ENCODE results near the gene CABP2.

CABP2 gene

DNA sequence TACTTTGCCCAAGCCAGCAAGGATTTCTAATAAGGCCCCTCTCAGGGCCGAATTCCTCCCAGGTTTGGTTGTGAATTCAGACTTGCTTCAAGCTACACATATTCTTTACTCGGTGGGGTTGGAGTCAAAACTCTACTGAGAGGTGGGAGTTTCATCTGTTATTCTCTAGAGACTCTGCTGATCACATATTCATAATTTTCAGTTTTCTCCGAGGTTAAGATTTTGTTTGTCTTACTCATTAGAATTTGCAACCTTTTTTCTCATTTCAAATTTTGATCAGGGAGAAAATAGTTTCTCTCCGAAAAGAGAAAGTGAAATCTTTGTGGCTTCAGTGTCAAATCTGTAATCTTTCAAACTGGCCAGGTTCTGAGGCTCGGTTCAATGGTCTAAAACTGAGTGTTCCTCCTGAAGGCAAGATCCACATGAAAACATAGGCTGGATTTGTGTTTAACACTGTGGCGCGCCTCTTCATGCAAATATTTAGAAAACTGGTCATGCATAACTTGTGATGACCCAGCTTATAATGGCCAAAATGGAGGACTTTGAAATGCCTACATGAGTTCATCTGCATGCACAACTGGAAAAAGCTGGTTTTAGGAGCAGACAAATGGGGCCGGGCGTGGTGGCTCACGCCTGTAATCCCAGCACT lies 38.8 kb upstream of the CABP2 start:
- TF ChIP-seq CEBPB (IDR thresholded peaks at IDR 0.05) (no peak), ZBTB7A (IDR thresholded peaks at IDR 0.05; ENCODE audit: low read depth) (no peak), YY1 (IDR thresholded peaks at IDR 0.05; ENCODE audit: low read depth) (peak; percentile 79), TCF12 (IDR thresholded peaks at IDR 0.05; ENCODE audit: low read depth) (peak; percentile 44; the same call in 1 of the 2 replicates), EGR1 (IDR thresholded peaks at IDR 0.05) (no peak), CREB1 (IDR thresholded peaks at IDR 0.05; ENCODE audit: low read depth) (no peak), FOXM1 (IDR thresholded peaks at IDR 0.05; ENCODE audit: borderline replicate concordance, low read depth) (no peak), RAD21 (IDR thresholded peaks at IDR 0.05; ENCODE audit: low read depth) (no peak), EP300 (IDR thresholded peaks at IDR 0.05; ENCODE audit: borderline replicate concordance) (0 out of 2 replicates have a peak, but pooled peaks have one; percentile 26), USF1 (IDR thresholded peaks at IDR 0.05) (no peak), TAF1 (IDR thresholded peaks at IDR 0.05; ENCODE audit: low read depth) (no peak), NFIC (IDR thresholded peaks at IDR 0.05) (no peak), TEAD4 (IDR thresholded peaks at IDR 0.05) (peak; percentile 49)
- TF ChIP-seq, protein P1, sequence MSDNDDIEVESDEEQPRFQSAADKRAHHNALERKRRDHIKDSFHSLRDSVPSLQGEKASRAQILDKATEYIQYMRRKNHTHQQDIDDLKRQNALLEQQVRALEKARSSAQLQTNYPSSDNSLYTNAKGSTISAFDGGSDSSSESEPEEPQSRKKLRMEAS (IDR thresholded peaks at IDR 0.05): peak; percentile 40; the same call in 1 of the 2 replicates
- TF ChIP-seq, protein P2, sequence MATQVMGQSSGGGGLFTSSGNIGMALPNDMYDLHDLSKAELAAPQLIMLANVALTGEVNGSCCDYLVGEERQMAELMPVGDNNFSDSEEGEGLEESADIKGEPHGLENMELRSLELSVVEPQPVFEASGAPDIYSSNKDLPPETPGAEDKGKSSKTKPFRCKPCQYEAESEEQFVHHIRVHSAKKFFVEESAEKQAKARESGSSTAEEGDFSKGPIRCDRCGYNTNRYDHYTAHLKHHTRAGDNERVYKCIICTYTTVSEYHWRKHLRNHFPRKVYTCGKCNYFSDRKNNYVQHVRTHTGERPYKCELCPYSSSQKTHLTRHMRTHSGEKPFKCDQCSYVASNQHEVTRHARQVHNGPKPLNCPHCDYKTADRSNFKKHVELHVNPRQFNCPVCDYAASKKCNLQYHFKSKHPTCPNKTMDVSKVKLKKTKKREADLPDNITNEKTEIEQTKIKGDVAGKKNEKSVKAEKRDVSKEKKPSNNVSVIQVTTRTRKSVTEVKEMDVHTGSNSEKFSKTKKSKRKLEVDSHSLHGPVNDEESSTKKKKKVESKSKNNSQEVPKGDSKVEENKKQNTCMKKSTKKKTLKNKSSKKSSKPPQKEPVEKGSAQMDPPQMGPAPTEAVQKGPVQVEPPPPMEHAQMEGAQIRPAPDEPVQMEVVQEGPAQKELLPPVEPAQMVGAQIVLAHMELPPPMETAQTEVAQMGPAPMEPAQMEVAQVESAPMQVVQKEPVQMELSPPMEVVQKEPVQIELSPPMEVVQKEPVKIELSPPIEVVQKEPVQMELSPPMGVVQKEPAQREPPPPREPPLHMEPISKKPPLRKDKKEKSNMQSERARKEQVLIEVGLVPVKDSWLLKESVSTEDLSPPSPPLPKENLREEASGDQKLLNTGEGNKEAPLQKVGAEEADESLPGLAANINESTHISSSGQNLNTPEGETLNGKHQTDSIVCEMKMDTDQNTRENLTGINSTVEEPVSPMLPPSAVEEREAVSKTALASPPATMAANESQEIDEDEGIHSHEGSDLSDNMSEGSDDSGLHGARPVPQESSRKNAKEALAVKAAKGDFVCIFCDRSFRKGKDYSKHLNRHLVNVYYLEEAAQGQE (IDR thresholded peaks at IDR 0.05; ENCODE audit: low read depth): no peak

DNA sequence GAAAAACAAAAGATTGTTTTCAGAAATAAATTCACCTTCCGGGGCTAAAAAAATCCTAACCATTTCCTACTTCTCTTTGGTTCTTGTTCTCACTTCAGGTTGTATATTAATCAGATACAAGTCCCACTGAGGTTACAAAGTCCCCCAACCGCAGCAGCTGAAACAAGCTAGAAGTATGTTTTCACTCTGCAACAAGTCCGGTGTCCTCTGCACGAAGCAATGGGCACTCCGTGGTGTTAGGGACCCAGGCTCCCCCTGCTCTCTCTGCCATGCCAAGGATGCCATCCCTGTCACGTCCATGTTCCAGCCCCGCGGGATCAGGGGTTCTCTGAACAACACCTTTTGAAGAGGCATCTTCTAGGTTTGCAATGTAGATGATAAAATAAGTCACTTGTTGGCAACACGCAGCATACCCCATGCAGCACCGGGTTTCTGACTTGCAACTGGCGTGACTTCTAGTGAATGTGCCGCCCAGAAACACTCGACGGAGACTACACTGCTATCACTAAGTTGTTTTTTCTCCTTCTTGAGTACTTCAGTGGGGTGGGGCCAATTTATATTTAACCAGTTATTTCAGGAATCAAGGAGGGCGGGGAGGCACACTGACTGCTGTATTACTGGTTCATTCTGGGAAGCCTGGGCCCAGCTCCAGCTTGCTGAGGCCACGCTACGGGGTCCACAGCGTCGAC lies 35.0 kb upstream of the CABP2 start:
- TF ChIP-seq, protein P1 (IDR thresholded peaks at IDR 0.05): no peak
- TF ChIP-seq USF1 (IDR thresholded peaks at IDR 0.05): no peak
- TF ChIP-seq EP300 (IDR thresholded peaks at IDR 0.05; ENCODE audit: borderline replicate concordance): no peak
- TF ChIP-seq TAF1 (IDR thresholded peaks at IDR 0.05; ENCODE audit: low read depth): no peak
- TF ChIP-seq TCF12 (IDR thresholded peaks at IDR 0.05; ENCODE audit: low read depth): no peak

DNA sequence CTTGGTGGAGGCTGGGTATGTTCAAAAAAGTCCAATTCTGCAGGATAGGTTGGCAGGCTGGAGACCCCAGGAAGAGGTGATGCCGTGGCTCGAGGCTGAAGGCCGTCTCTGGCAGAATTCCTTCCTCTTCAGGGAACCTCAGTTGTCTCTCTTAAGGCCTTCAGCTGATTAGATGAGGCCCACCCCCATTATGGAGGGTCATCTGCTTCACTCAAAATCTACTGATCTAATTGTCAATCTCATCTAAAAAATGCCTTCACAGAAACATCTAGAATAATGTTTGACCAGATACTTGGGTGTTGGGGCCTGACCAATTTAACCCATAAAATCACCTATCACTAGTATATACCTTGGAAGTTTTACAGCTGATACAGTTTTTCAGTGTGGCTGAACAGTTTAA lies 33.0 kb upstream of the CABP2 start:
- TF ChIP-seq CREB1 (IDR thresholded peaks at IDR 0.05; ENCODE audit: low read depth) (no peak), YY1 (IDR thresholded peaks at IDR 0.05; ENCODE audit: low read depth) (no peak), NFIC (IDR thresholded peaks at IDR 0.05) (no peak), EP300 (IDR thresholded peaks at IDR 0.05; ENCODE audit: borderline replicate concordance) (no peak), ZBTB7A (IDR thresholded peaks at IDR 0.05; ENCODE audit: low read depth) (no peak), CEBPB (IDR thresholded peaks at IDR 0.05) (no peak)
- TF ChIP-seq, protein P2 (IDR thresholded peaks at IDR 0.05; ENCODE audit: low read depth): no peak

DNA sequence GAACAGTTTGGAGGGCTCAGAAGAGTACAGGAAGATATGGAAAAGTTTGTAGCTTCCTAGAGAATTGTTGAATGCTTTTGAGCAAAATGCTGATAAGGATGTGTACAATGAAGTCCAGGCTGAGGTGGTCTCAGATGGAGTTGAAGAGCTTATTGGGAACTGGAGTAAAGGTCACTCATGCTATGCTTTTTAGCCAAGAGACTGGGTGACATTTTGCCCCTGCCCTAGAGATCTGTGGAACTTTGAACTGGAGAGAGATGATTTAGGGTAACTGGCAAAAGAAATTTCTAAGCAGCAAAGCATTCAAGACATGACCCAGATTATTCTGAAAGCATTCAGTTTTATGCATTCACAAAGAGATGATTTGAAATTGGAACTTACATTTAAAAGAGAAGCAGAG lies 27.9 kb upstream of the CABP2 start:
- TF ChIP-seq TCF12 (IDR thresholded peaks at IDR 0.05; ENCODE audit: low read depth) (no peak), USF1 (IDR thresholded peaks at IDR 0.05) (no peak)

GRCh38 chr11:67548555-67549110 lies 25.4 kb upstream of the CABP2 start:
- TF ChIP-seq EGR1 (IDR thresholded peaks at IDR 0.05) (no peak), TAF1 (IDR thresholded peaks at IDR 0.05; ENCODE audit: low read depth) (no peak), USF1 (IDR thresholded peaks at IDR 0.05) (no peak), EP300 (IDR thresholded peaks at IDR 0.05; ENCODE audit: borderline replicate concordance) (no peak), CEBPB (IDR thresholded peaks at IDR 0.05) (no peak), CREB1 (IDR thresholded peaks at IDR 0.05; ENCODE audit: low read depth) (no peak), TEAD4 (IDR thresholded peaks at IDR 0.05) (no peak), YY1 (IDR thresholded peaks at IDR 0.05; ENCODE audit: low read depth) (no peak), NFIC (IDR thresholded peaks at IDR 0.05) (no peak), RAD21 (IDR thresholded peaks at IDR 0.05; ENCODE audit: low read depth) (no peak), ZBTB7A (IDR thresholded peaks at IDR 0.05; ENCODE audit: low read depth) (no peak), FOXM1 (IDR thresholded peaks at IDR 0.05; ENCODE audit: borderline replicate concordance, low read depth) (no peak)
- TF ChIP-seq, protein P1 (IDR thresholded peaks at IDR 0.05): no peak
- TF ChIP-seq, protein P2 (IDR thresholded peaks at IDR 0.05; ENCODE audit: low read depth): no peak
